ENCODE results near the gene GZMM. TPM values are rescaled to one million over a fixed set of nuclear protein-coding genes. Genes with fewer than 3 reads are reported as not detected.

The GZMM gene
- total and polyA plus RNA-seq, 2 experiments from 2014 or later = 0.29 TPM; not detected in 1

GRCh38 chr19:514166-514663 is 29.6 kb upstream of the GZMM start:
- Mint-ChIP-seq H3K9me3 (peaks cover 3% of the 10 kb centered on the region; the same call in 2 of the 3 replicates), H3K4me1 (peaks cover 16% of the 10 kb centered on the region), H3K27ac (no peak overlapping the region), H3K4me3 (no peak overlapping the region; the same call in 2 of the 3 replicates), H3K27me3 (ENCODE audit: insufficient read depth, low read depth, poor library complexity) (peaks cover 27% of the 10 kb centered on the region), H3K36me3 (ENCODE audit: low read depth) (peaks cover 22% of the 10 kb centered on the region)
- no peaks in the 10 kb centered on the region for H3K79me2 ChIP-seq (replicated peaks; ENCODE audit: insufficient read depth)
- no peak overlapping the region for H3K4me2 ChIP-seq
- H3K9me2 ChIP-seq (ENCODE audit: insufficient read depth) = no peaks in the 10 kb centered on the region
- no peak for ATAC-seq
- no peak for DNase-seq (ENCODE audit: low spot score)
- peaks cover 4% of the 10 kb centered on the region; the same call in 1 of the 2 replicates for H3K4me1 ChIP-seq (ENCODE audit: insufficient read depth)
- TF ChIP-seq JUNB (IDR thresholded peaks at IDR 0.05; ENCODE audit: unreplicated experiment) = no peak
- TF ChIP-seq POLR2AphosphoS5 (IDR thresholded peaks at IDR 0.05; ENCODE audit: low read depth) = no peak
- no peaks in the 10 kb centered on the region; the same call in 1 of the 2 replicates for H3K36me3 ChIP-seq (ENCODE audit: insufficient read depth)
- H3K27ac ChIP-seq (ENCODE audit: low read depth) = no peak overlapping the region
- H2AFZ ChIP-seq = no peak overlapping the region
- no peaks in the 10 kb centered on the region for H4K20me1 ChIP-seq (replicated peaks; ENCODE audit: insufficient read depth)
- 0 out of 2 replicates have a peak, but pooled peaks cover under 1% of the 10 kb centered on the region for H3K27me3 ChIP-seq (ENCODE audit: insufficient read depth)
- H3F3A ChIP-seq (replicated peaks; ENCODE audit: low read depth) = peaks cover 22% of the 10 kb centered on the region
- no peak overlapping the region for H3K4me3 ChIP-seq

GRCh38 chr19:517721-518597 is 25.9 kb upstream of the GZMM start:
- Mint-ChIP-seq H3K4me3 (no peak overlapping the region), H3K27ac (no peak overlapping the region), H3K9me3 (peaks cover 20% of the 10 kb centered on the region), H3K36me3 (ENCODE audit: low read depth) (peaks cover 28% of the 10 kb centered on the region), H3K27me3 (ENCODE audit: insufficient read depth, low read depth, poor library complexity) (peaks cover 25% of the 10 kb centered on the region), H3K4me1 (peaks cover 5% of the 10 kb centered on the region)
- H3K4me3 ChIP-seq = no peak overlapping the region
- H3K9me2 ChIP-seq (ENCODE audit: insufficient read depth) = no peaks in the 10 kb centered on the region
- no peak overlapping the region for H2AFZ ChIP-seq
- H3K4me1 ChIP-seq (ENCODE audit: insufficient read depth) = no peaks in the 10 kb centered on the region
- no peak for DNase-seq (ENCODE audit: low spot score)
- H3F3A ChIP-seq (replicated peaks; ENCODE audit: low read depth) = peaks cover 11% of the 10 kb centered on the region
- no peaks in the 10 kb centered on the region for H4K20me1 ChIP-seq (replicated peaks; ENCODE audit: insufficient read depth)
- no peak overlapping the region for H3K4me2 ChIP-seq
- H3K79me2 ChIP-seq (replicated peaks; ENCODE audit: insufficient read depth) = no peaks in the 10 kb centered on the region
- ATAC-seq = peak; percentile 28
- no peaks in the 10 kb centered on the region for H3K36me3 ChIP-seq (ENCODE audit: insufficient read depth)
- H3K27me3 ChIP-seq (ENCODE audit: insufficient read depth) = peaks cover 20% of the 10 kb centered on the region
- no peak overlapping the region for H3K27ac ChIP-seq (ENCODE audit: low read depth)
- TF ChIP-seq CTCF (conservative IDR thresholded peaks at IDR 0.05; ENCODE audit: low read depth in 2 of 2) (no peak), ETS1 (IDR thresholded peaks at IDR 0.05) (no peak), ZNF331 (CRISPR knock-in tag; IDR thresholded peaks at IDR 0.05; ENCODE audit: low read depth) (no peak), ZNF114 (CRISPR knock-in tag; IDR thresholded peaks at IDR 0.05) (no peak), EZH2 (IDR thresholded peaks at IDR 0.05; ENCODE audit: low read depth, unreplicated experiment) (no peak), POLR2AphosphoS5 (IDR thresholded peaks at IDR 0.05; ENCODE audit: low read depth) (no peak), STAT1 (IDR thresholded peaks at IDR 0.05; ENCODE audit: unreplicated experiment) (no peak), CREB1 (CRISPR knock-in tag; IDR thresholded peaks at IDR 0.05; ENCODE audit: low read depth) (no peak), REST (IDR thresholded peaks at IDR 0.05; ENCODE audit: unreplicated experiment) (no peak), JUNB (IDR thresholded peaks at IDR 0.05; ENCODE audit: unreplicated experiment) (no peak), EZH2phosphoT487 (IDR thresholded peaks at IDR 0.05; ENCODE audit: unreplicated experiment) (no peak), NANOG (IDR thresholded peaks at IDR 0.05; ENCODE audit: borderline replicate concordance) (no peak)

All from GM23338 (cell line).